K562 (cell line): ENCODE measurements around the gene SELENOW.

Experiments
- CHD1 ChIP-seq: fragments of 200-600 bp; sonication (generic); IDR thresholded peaks from one replicate; pipeline ENCODE4 v1.6.1; 2012; ENCODE audit warnings: mild to moderate bottlenecking, moderate library complexity, low read length, inconsistent platforms
- CTCF ChIP-seq, 3 experiments: IDR thresholded peaks in 2 of 3; conservative IDR thresholded peaks in 1 of 3; 2 replicates each; pipeline ENCODE4 v1.5.1; 2011 to 2012; ENCODE audit warnings: low read length in 3 of 3, mild to moderate bottlenecking in 3 of 3, control low read depth in 2 of 3, improper control_type of control experiment in 1 of 3, inconsistent platforms in 1 of 3, low read depth in 1 of 3, mixed read lengths in 1 of 3, moderate library complexity in 1 of 3; ENCODE audit not compliant: insufficient read depth in 2 of 3
- E2F5 ChIP-seq: sonication (generic); formaldehyde crosslinking; IDR thresholded peaks from 2 replicates; pipeline ENCODE4 v1.8.0; 2022; ENCODE audit warnings: mild to moderate bottlenecking, missing genetic modification reagents
- GABPA ChIP-seq: fragments of 200-800 bp; sonication (Bioruptor generic); conservative IDR thresholded peaks from 2 replicates; pipeline ENCODE4 v1.6.1; 2016; ENCODE audit warnings: low read depth, missing genetic modification characterization, missing compliant biosample characterization
- NONO ChIP-seq, 2 experiments: fragments of 200-400 bp in 1 of 2; fragments of 450-650 bp in 1 of 2; formaldehyde crosslinking in 1 of 2; IDR thresholded peaks; 2 replicates each; pipeline ENCODE4 v1.6.1; 2017; ENCODE audit warnings: low read depth in 2 of 2, mild to moderate bottlenecking in 2 of 2, moderate library complexity in 2 of 2, low read length in 1 of 2
- TEAD4 ChIP-seq, 2 experiments: sonication (generic) in 1 of 2; formaldehyde crosslinking in 1 of 2; IDR thresholded peaks; 2 replicates each; pipeline versions ENCODE4 v1.6.1 to v1.8.0; 2012 to 2022; ENCODE audit warnings: borderline replicate concordance in 1 of 2, inconsistent platforms in 1 of 2, low read length in 1 of 2, mild to moderate bottlenecking in 1 of 2, missing genetic modification reagents in 1 of 2
- ZBTB7A ChIP-seq: IDR thresholded peaks from 2 replicates; pipeline ENCODE4 v1.6.1; 2011; ENCODE audit warnings: low read depth, mild to moderate bottlenecking, low read length, moderate library complexity, borderline replicate concordance; ENCODE audit not compliant: control insufficient read depth

GRCh38 chr19:47813995-47814328, 35.5 kb downstream of the SELENOW start:
- TF ChIP-seq NONO (IDR thresholded peaks at IDR 0.05; ENCODE audit: low read depth in 2 of 2, low read length in 1 of 2) (no peak), ZBTB7A (no peak), TEAD4 (IDR thresholded peaks at IDR 0.05; ENCODE audit: low read length) (no peak), TEAD4 (CRISPR knock-in tag; IDR thresholded peaks at IDR 0.05; ENCODE audit: borderline replicate concordance) (no peak), CHD1 (no peak), CTCF (IDR thresholded peaks at IDR 0.05 in 2 of 3, conservative IDR thresholded peaks at IDR 0.05 in 1 of 3; ENCODE audit: insufficient read depth in 2 of 3, low read depth in 1 of 3, low read length in 3 of 3) (no peak), GABPA (no peak), E2F5 (CRISPR knock-in tag) (no peak)
